ENCODE results near the gene FSTL3.

Gene FSTL3

GRCh38 chr19:679418-680286 lies 3.5 kb downstream of the FSTL3 start:
- Mint-ChIP-seq H3K27ac (no peak overlapping the region), H3K27me3 (ENCODE audit: low read depth) (peaks cover 16% of the 10 kb centered on the region)

DNA sequence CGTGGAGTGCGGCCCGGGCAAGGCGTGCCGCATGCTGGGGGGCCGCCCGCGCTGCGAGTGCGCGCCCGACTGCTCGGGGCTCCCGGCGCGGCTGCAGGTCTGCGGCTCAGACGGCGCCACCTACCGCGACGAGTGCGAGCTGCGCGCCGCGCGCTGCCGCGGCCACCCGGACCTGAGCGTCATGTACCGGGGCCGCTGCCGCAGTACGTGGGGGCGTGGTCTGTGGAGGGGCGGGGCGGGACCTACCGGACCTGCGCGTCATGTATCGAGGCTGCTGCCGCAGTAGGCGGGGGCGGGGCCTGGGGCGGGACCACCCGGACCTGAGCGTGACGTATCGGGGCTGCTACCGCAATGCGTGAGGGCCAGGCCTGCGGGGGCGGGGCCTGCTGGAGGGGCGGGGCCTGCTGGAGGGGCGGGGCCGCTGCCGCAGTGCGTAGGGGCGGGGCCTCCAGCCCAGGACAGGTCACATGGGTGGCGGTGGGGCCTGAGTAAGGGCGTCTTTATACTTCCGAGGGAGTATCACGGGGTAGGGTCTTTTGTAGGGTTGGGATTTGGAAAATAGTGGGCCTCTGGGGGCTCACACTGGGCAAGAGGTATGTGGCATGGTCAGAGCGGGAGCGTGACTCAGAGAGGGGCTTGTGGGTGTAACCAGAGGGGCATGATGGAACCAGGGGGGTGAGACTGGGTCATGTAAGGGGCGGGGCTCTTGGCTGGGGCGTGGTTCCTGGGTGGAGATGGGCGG lies 4.3 kb downstream of the FSTL3 start:
- no peaks in the 10 kb centered on the region for H3K36me3 Mint-ChIP-seq (ENCODE audit: low read depth)
- H3K27me3 Mint-ChIP-seq (ENCODE audit: low read depth) = peaks cover 11% of the 10 kb centered on the region
- H3K9me3 Mint-ChIP-seq = no peaks in the 10 kb centered on the region
- H3K4me3 Mint-ChIP-seq = peak overlapping the region; percentile 89
- H3K27ac Mint-ChIP-seq = peak overlapping the region; percentile 100
- H3K4me1 Mint-ChIP-seq (ENCODE audit: low read depth) = peaks cover 2% of the 10 kb centered on the region

More at GRCh38 chr19:679418-680286, 3.5 kb downstream of the FSTL3 start:
- Mint-ChIP-seq H3K36me3 (ENCODE audit: low read depth) (no peaks in the 10 kb centered on the region), H3K9me3 (no peaks in the 10 kb centered on the region), H3K4me1 (ENCODE audit: low read depth) (peaks cover 2% of the 10 kb centered on the region), H3K4me3 (peak overlapping the region; percentile 72)

DNA sequence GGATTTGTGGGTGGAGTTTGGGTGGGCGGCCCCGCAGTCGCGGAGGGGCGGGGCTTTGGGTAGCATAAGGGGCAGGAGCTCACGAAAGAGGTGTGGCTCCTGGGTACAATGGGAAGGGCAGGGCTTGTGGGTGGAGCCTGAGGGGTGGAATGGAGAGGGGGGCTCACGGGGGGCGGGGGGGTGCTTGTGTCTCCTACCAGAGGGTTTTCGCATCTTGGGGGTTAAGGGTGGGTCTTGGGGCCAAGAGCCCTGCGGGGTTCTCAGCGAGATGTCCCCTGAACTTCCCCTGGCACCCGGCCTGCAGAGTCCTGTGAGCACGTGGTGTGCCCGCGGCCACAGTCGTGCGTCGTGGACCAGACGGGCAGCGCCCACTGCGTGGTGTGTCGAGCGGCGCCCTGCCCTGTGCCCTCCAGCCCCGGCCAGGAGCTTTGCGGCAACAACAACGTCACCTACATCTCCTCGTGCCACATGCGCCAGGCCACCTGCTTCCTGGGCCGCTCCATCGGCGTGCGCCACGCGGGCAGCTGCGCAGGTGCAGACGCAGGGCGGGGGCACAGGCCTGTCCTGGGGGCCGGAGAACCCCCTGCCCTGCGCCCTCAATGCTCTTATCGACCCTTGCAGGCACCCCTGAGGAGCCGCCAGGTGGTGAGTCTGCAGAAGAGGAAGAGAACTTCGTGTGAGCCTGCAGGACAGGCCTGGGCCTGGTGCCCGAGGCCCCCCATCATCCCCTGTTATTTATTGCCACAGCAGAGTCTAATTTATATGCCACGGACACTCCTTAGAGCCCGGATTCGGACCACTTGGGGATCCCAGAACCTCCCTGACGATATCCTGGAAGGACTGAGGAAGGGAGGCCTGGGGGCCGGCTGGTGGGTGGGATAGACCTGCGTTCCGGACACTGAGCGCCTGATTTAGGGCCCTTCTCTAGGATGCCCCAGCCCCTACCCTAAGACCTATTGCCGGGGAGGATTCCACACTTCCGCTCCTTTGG lies 5.1 kb downstream of the FSTL3 start:
- Mint-ChIP-seq H3K4me3 (peak overlapping the region; percentile 89), H3K27me3 (ENCODE audit: low read depth) (peaks cover 9% of the 10 kb centered on the region), H3K4me1 (ENCODE audit: low read depth) (peaks cover 2% of the 10 kb centered on the region), H3K36me3 (ENCODE audit: low read depth) (no peaks in the 10 kb centered on the region), H3K9me3 (no peaks in the 10 kb centered on the region), H3K27ac (peak overlapping the region; percentile 100)

DNA sequence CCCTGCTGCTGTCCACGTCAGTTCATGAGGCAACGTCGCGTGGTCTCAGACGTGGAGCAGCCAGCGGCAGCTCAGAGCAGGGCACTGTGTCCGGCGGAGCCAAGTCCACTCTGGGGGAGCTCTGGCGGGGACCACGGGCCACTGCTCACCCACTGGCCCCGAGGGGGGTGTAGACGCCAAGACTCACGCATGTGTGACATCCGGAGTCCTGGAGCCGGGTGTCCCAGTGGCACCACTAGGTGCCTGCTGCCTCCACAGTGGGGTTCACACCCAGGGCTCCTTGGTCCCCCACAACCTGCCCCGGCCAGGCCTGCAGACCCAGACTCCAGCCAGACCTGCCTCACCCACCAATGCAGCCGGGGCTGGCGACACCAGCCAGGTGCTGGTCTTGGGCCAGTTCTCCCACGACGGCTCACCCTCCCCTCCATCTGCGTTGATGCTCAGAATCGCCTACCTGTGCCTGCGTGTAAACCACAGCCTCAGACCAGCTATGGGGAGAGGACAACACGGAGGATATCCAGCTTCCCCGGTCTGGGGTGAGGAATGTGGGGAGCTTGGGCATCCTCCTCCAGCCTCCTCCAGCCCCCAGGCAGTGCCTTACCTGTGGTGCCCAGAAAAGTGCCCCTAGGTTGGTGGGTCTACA lies 6.6 kb downstream of the FSTL3 start:
- Mint-ChIP-seq H3K27me3 (ENCODE audit: low read depth) (peaks cover 5% of the 10 kb centered on the region), H3K4me1 (ENCODE audit: low read depth) (peaks cover 2% of the 10 kb centered on the region), H3K9me3 (no peaks in the 10 kb centered on the region), H3K27ac (no peak overlapping the region), H3K36me3 (ENCODE audit: low read depth) (no peaks in the 10 kb centered on the region), H3K4me3 (no peak overlapping the region)

DNA sequence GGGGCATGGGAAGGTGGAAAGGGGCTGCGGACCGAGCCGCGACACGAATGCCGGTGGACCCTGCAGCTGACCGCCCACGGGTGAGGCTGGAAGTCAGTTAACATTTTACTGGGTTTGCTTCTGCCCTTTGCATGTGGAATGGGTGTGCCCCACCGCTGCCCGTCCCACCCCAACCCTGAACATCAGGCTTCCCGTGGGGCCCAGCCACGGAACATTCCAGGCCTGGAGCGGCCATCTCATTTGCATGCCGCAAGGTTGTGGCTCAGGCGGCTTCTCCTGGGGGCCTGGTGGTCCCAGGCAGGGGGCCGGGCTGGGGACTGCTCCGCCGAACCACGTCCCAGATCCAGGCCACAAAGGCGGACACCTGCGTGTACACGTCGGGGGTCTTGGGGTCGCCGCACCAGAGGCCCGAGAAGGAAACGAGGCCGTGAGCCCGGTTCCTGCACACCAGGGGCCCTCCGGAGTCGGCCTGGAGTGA lies 9.3 kb downstream of the FSTL3 start:
- H3K9me3 Mint-ChIP-seq = no peaks in the 10 kb centered on the region
- H3K4me1 Mint-ChIP-seq (ENCODE audit: low read depth) = peaks cover 2% of the 10 kb centered on the region
- no peaks in the 10 kb centered on the region for H3K36me3 Mint-ChIP-seq (ENCODE audit: low read depth)
- H3K27me3 Mint-ChIP-seq (ENCODE audit: low read depth) = no peaks in the 10 kb centered on the region
- H3K27ac Mint-ChIP-seq = no peak overlapping the region
- no peak overlapping the region for H3K4me3 Mint-ChIP-seq

- Mint-ChIP-seq H3K27ac (no peak overlapping the region), H3K9me3 (no peaks in the 10 kb centered on the region), H3K36me3 (ENCODE audit: low read depth) (no peaks in the 10 kb centered on the region), H3K4me3 (no peak overlapping the region), H3K27me3 (ENCODE audit: low read depth) (no peaks in the 10 kb centered on the region), H3K4me1 (ENCODE audit: low read depth) (no peaks in the 10 kb centered on the region)
Observed at GRCh38 chr19:686589-687297, 10.6 kb downstream of the FSTL3 start.

- H3K4me1 Mint-ChIP-seq (ENCODE audit: low read depth) = no peaks in the 10 kb centered on the region
- no peaks in the 10 kb centered on the region for H3K36me3 Mint-ChIP-seq (ENCODE audit: low read depth)
- H3K27me3 Mint-ChIP-seq (ENCODE audit: low read depth) = no peaks in the 10 kb centered on the region
- H3K27ac Mint-ChIP-seq = no peak overlapping the region
- H3K4me3 Mint-ChIP-seq = no peak overlapping the region
- H3K9me3 Mint-ChIP-seq = no peaks in the 10 kb centered on the region
Observed at GRCh38 chr19:687569-688166, 11.5 kb downstream of the FSTL3 start.

DNA sequence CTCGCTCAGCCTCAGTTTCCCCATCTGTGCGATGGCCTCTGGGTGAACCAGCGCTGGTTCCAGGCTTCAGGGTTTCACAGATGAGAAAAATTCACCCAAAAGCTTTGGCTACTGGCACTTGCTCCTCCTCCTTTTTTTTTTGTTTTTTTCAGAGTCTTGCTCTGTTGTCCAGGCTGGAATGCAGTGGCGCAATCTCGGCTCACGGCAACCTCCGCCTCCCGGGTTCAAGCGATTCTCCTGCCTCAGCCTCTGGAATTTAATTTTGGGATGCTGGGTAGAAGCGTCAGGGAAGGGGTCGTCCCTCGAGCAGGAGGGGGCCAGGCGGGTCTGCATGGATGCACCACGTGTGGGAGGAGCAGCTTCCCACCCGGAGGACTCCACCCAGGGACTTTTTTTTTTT lies 12.0 kb downstream of the FSTL3 start:
- Mint-ChIP-seq H3K27me3 (ENCODE audit: low read depth) (no peaks in the 10 kb centered on the region), H3K4me1 (ENCODE audit: low read depth) (no peaks in the 10 kb centered on the region), H3K27ac (no peak overlapping the region), H3K4me3 (no peak overlapping the region), H3K36me3 (ENCODE audit: low read depth) (no peaks in the 10 kb centered on the region), H3K9me3 (no peaks in the 10 kb centered on the region)

GRCh38 chr19:688992-689391 lies 12.8 kb downstream of the FSTL3 start:
- Mint-ChIP-seq H3K27me3 (ENCODE audit: low read depth) (no peaks in the 10 kb centered on the region), H3K4me1 (ENCODE audit: low read depth) (no peaks in the 10 kb centered on the region), H3K36me3 (ENCODE audit: low read depth) (no peaks in the 10 kb centered on the region), H3K9me3 (no peaks in the 10 kb centered on the region), H3K27ac (no peak overlapping the region), H3K4me3 (no peak overlapping the region)

DNA sequence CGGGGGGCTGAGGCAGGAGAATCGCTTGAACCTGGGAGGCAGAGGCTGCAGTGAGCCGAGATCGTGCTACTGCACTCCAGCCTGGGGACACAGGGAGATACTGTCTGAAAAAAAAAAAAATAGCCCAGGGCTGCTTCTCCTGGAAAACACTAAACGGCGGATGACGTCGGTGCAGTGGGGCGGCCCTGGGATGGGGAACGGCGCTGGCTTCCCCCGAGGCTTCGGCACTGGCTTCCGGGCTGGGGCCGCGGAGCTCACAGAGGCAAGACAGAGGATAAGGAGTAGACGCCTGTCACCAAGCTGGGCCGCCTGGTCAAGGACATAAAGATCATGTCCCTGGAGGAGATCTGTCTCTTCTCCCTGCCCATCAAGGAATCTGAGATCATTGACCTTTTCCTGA lies 14.0 kb downstream of the FSTL3 start:
- Mint-ChIP-seq H3K36me3 (ENCODE audit: low read depth) (no peaks in the 10 kb centered on the region), H3K9me3 (no peaks in the 10 kb centered on the region), H3K27me3 (ENCODE audit: low read depth) (peaks cover 8% of the 10 kb centered on the region), H3K27ac (no peak overlapping the region), H3K4me3 (no peak overlapping the region), H3K4me1 (ENCODE audit: low read depth) (no peaks in the 10 kb centered on the region)

GRCh38 chr19:694481-695351 lies 18.5 kb downstream of the FSTL3 start:
- no peaks in the 10 kb centered on the region for H3K4me1 Mint-ChIP-seq (ENCODE audit: low read depth)
- H3K9me3 Mint-ChIP-seq = no peaks in the 10 kb centered on the region
- peaks cover 8% of the 10 kb centered on the region for H3K27me3 Mint-ChIP-seq (ENCODE audit: low read depth)
- no peak overlapping the region for H3K4me3 Mint-ChIP-seq
- H3K36me3 Mint-ChIP-seq (ENCODE audit: low read depth) = no peaks in the 10 kb centered on the region
- H3K27ac Mint-ChIP-seq = no peak overlapping the region

GRCh38 chr19:695352-695949 lies 19.3 kb downstream of the FSTL3 start, which contains the start of gene PRSS57:
Gene PRSS57, minus strand, starts transcription at chr19:695452. Its CDS starts 22 bp downstream, at chr19:695430.
- Mint-ChIP-seq H3K4me3 (no peak within 1 kb of the TSS), H3K4me1 (ENCODE audit: low read depth) (no peaks in the 10 kb centered on the region), H3K36me3 (ENCODE audit: low read depth) (no peaks in the 10 kb centered on the region), H3K27ac (no peak within 1 kb of the TSS), H3K9me3 (no peaks in the 10 kb centered on the region), H3K27me3 (ENCODE audit: low read depth) (peaks cover 8% of the 10 kb centered on the region)
